GM12892 (cell line): ENCODE data around the gene MZT2A.

Source experiments
- POLR2A ChIP-seq: IDR thresholded peaks from 2 replicates; pipeline ENCODE4 v1.6.1; 2011; ENCODE audit warnings: low read depth, low read length, control low read depth
- POLR2AphosphoS5 ChIP-seq: IDR thresholded peaks from 2 replicates; pipeline ENCODE4 v1.6.1; 2011; ENCODE audit warnings: low read depth, low read length, control low read depth
- TAF1 ChIP-seq: IDR thresholded peaks from 2 replicates; pipeline ENCODE4 v1.6.1; 2011; ENCODE audit warnings: low read depth, mild to moderate bottlenecking, control low read depth, low read length, borderline replicate concordance

DNA sequence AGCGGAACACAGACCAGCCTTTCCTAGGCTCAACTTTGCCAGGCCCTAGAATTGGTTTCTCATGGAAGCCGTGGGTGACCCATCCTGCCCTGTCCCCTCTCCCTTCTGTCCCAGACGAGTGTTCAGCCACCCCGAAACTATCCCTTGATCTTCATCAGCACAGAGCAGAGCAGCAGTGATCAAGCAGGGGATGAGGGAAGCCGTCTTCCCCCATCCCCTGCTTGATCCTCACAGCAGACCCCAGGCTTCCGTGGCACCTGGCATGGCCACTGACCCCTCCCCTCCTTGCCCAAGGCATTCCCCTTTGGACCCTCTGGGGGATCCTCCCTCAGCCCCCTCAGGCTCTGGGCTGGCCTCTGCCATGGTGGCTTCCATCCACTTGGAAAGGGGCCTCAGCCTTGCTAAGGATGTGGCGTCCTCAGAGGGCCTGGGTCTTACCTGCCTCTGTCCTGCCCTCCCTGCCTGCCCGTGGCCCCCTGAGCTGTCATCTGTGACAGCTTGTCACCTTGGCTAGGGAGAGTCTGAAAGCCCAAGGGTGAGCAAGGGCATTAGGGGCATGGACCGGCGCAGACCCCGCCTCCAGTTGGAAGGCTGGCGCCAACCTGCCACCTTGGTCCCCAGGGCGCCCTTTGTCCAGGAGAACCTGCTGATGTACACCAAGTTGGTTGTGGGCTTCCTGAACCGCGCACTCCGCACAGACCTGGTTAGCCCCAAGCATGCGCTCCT, 25.1 kb upstream of the MZT2A start:
- TF ChIP-seq POLR2A (no peak; the same call in 1 of the 2 replicates), TAF1 (no peak), POLR2AphosphoS5 (no peak)
